ENCODE measurements around the gene TPST2. TPM values are rescaled to one million over a fixed set of nuclear protein-coding genes. Genes with fewer than 3 reads are reported as not detected.

TPST2 gene
- total RNA-seq, 1 donor: 25.0 TPM

DNA sequence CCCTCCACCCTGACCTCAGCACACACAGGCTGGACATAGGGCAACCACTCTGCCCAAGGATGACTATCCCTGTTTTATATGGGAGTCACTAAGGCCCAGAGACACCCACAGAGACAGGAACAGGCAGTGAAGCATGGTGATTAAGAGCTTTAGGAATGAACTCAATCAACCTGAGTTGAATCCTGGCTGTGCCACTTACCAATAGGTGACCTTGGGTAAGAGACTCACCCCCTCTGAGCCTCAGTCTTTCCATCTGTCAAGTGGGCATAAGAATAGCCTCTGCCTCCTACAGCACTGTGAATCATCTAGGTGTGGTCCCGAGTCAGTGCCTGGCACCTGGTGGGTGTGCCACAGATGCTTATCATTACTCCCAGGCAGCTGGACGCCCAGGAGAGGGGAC, 21.1 kb upstream of the TPST2 start:
- H3K4me3 ChIP-seq (ENCODE audit: low read depth, low read length): no peak overlapping the region
- TF ChIP-seq, protein P1, sequence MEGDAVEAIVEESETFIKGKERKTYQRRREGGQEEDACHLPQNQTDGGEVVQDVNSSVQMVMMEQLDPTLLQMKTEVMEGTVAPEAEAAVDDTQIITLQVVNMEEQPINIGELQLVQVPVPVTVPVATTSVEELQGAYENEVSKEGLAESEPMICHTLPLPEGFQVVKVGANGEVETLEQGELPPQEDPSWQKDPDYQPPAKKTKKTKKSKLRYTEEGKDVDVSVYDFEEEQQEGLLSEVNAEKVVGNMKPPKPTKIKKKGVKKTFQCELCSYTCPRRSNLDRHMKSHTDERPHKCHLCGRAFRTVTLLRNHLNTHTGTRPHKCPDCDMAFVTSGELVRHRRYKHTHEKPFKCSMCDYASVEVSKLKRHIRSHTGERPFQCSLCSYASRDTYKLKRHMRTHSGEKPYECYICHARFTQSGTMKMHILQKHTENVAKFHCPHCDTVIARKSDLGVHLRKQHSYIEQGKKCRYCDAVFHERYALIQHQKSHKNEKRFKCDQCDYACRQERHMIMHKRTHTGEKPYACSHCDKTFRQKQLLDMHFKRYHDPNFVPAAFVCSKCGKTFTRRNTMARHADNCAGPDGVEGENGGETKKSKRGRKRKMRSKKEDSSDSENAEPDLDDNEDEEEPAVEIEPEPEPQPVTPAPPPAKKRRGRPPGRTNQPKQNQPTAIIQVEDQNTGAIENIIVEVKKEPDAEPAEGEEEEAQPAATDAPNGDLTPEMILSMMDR (IDR thresholded peaks at IDR 0.05; ENCODE audit: insufficient read depth, low read depth, low read length): no peak
- no peak for DNase-seq (ENCODE audit: low read depth)

DNA sequence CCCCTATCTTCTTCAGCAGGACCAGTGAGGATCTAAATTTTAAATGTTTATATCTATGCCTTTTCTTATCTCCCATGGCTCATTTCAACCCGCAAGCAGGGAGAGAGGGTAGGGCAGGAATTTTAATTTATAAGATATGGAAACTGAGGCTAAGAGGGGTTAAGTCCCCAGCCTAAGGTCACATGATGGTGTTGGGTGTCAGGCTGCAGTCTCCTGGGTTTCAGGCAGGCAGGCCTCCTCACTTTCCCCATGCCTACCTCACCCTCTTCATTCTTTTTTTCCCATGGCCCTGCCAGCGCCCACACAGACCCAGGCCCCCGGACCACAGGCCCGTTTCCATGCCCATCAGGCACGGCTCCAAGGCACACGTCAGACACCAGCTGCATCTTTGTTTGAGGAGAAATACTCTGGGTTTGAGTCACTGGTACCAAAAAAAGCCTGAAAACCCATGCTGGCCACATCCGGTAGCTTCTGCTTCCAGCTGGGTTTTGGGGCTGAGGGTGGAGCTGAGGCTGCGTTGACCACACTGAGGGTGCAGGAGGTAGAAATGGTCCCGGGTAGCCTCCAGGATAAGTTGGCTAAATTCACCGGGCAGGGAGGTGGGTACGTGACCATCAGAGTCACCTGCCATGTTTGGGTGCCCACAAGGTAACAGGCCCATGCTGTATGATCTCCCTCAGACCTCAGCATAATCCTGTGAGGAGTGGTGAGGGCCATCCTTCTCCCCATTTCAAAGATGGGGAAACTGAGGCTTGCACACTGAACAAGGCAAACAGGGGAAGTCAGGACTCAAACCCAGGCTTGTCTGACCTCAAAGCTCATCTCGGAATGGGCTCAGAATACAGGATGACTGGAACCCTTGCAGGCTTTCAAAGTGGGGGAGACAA, 20.4 kb upstream of the TPST2 start:
- H3K4me3 ChIP-seq (ENCODE audit: low read depth, low read length): no peak overlapping the region
- TF ChIP-seq, protein P1 (IDR thresholded peaks at IDR 0.05; ENCODE audit: insufficient read depth, low read depth, low read length): no peak
- peak; percentile 94 for DNase-seq (ENCODE audit: low read depth)

DNA sequence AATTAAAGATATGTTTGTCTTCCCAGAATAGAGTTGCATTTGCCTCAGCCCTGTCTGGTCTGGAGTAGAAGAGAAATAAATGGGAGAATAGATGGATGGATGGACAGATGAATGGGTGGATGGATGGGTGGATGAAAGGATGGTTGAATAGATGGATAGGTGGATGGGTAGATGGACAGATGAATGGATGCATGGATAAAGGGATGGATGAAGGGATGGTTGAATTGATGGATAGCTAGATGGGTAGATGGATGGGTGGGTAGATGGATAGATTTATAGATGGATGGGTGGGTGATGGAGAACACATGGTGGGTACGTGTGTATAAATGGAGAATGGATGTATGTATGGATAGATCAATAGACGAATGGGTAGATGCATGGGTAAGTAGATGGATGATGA, 19.4 kb upstream of the TPST2 start:
- DNase-seq (ENCODE audit: low read depth): no peak
- H3K4me3 ChIP-seq (ENCODE audit: low read depth, low read length): no peak overlapping the region
- TF ChIP-seq, protein P1 (IDR thresholded peaks at IDR 0.05; ENCODE audit: insufficient read depth, low read depth, low read length): no peak

DNA sequence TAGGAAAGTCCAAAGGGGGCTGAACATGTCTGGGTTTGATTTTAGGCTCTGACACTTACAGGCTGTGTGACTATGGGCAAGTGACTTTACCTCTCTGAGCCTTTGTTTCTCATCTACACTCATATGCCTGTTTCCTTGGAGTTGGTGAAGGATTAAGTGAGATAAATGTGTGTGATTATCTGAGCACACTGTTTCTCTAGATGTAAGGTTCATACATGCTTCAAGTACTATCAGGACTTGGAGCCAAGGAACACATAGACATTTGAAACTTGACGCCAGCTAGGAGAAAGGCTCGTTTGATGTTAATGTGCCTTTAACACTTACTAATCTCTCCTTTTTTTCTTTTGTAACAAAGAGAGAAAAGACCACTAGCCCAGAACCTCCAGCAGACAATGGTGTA, 18.2 kb upstream of the TPST2 start:
- TF ChIP-seq, protein P1 (IDR thresholded peaks at IDR 0.05; ENCODE audit: insufficient read depth, low read depth, low read length): no peak
- no peak for DNase-seq (ENCODE audit: low read depth)
- H3K4me3 ChIP-seq (ENCODE audit: low read depth, low read length): no peak overlapping the region

DNA sequence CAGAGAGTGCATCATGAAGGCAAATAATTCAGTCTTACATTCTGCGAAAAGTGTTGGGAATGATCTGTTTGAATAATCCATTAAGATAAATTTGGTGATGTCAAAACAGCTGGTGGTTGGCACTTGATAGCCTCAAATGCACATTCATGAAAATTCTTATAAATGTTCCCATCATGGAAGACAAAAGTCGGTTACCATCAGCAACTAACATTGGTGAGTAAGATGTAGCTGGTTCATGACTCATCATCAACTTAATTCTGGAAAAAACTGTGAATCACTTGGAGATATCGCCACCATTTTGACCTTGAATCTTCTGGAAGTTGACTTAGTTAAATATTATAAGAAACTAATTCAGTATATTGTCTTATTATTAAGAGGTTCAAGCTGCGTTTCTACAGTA, 16.7 kb upstream of the TPST2 start:
- DNase-seq (ENCODE audit: low read depth): peak; percentile 14
- no peak overlapping the region for H3K4me3 ChIP-seq (ENCODE audit: low read depth, low read length)
- TF ChIP-seq, protein P1 (IDR thresholded peaks at IDR 0.05; ENCODE audit: insufficient read depth, low read depth, low read length): no peak

DNA sequence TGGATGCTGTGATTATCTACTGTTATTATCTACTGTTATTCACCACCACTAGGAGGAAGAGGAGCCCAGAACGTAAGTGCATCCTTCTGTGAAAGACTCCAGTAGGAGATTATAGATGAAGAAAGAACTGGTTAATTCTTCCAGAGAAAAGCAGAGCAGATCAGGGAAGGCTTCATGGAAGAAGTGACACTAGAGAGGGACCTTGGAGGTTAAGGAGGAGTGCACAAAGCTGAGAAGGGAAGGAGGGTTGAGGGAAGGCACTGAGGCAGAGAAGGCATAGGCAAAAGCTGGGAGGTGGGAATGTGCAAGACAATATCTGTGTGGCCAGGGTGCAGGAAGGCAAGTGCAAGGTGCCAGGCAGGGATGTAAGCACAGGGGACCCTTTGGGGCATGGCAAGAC, 14.4 kb upstream of the TPST2 start:
- no peak overlapping the region for H3K4me3 ChIP-seq (ENCODE audit: low read depth, low read length)
- no peak for DNase-seq (ENCODE audit: low read depth)

More for the DNA sequence above, 14.4 kb upstream of the TPST2 start:
- TF ChIP-seq, protein P1 (IDR thresholded peaks at IDR 0.05; ENCODE audit: insufficient read depth, low read depth, low read length): no peak
